DMS153 (cell line): ENCODE measurements around the gene SLC15A4.
"Not testable (repeated sequence)": the region's sequence is repeated elsewhere in the genome, so short reads cannot be mapped to it uniquely, and the experiment has no call there.

Experiments used
- DNase-seq: peaks from one replicate; lab custom pipeline; 2025; lab: John Stamatoyannopoulos, UW

The SLC15A4 gene

GRCh38 chr12:128823916-128824839 lies at the start of gene SLC15A4:
TSS of gene SLC15A4 (minus strand) at chr12:128823958. CDS start at chr12:128823943, 15 bp downstream.
- peak; percentile 89 for DNase-seq

DNA sequence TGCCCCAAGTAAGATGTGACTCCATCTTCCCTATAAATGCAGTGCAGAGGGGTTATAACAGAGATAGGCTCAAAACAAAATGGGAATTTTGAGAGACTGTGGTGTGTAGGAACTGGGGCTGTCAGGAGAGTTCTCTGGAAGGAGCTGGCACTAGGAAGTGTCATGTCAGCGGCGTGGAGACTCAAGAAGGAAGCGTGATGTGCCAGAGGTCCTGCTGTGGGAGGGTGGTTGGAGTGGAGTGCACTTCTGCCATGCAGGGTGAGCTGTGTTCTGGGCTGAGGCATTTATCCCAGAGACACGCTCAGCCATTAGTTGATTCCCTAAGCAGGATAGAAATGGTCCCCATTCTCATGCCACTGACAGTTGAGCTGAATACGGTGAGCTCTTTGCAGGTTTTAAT lies 48.5 kb upstream of the SLC15A4 start:
- DNase-seq: no peak

DNA sequence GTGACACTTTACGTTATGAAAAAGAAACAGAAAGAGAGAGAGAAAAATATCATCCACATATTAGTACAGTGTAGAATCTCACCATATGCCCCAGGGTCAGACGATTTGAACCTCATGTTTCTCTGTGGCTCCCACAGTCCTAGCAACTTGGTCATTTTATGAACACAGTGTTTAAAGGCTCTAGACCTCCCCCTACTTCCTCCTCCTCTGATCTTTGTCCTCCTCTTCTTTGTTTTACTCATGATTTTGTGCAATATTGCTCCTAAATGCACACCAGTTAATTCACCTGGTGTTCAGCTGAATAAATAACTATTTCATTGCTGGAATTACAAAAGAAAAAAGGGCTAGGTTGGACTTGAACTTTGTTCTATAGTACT lies 47.7 kb upstream of the SLC15A4 start:
- no peak for DNase-seq

GRCh38 chr12:128867466-128867865 lies 43.7 kb upstream of the SLC15A4 start:
- no peak for DNase-seq

DNA sequence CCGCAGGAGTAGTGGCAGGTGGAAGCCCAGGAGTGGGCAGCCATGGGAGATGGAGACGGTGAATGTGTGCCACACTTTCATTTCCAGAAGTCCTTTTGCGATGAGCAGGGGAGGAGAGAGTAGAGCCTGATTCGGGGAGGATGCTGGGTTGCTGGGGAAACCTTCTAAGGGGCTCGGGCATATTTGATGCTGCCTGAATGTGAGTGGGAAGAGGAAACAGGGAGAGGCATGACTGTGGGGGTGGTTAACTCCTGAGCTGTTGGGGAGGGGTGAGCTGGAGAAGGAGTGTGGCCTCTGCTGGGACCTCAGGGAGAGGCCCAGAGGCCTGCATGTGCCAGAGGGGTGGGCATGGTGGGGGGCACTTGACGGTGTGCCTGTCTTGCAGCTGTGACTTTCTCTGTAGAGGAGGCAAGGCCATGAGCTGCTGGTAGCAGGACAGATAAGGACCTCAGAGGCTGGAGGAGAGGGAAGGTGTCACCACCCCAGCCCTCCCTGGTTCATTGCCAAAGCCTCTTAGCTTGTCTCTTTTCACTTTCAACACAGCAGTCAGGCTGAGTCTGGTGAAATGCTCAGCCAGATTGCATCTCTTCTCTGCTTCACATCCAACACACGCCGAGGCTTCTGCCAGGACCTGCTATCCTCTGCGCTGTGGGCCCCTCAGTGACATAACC lies 40.9 kb upstream of the SLC15A4 start:
- no peak for DNase-seq

GRCh38 chr12:128863957-128864356 lies 40.2 kb upstream of the SLC15A4 start:
- no peak for DNase-seq

GRCh38 chr12:128861226-128862016 lies 37.7 kb upstream of the SLC15A4 start:
- DNase-seq: no peak

DNA sequence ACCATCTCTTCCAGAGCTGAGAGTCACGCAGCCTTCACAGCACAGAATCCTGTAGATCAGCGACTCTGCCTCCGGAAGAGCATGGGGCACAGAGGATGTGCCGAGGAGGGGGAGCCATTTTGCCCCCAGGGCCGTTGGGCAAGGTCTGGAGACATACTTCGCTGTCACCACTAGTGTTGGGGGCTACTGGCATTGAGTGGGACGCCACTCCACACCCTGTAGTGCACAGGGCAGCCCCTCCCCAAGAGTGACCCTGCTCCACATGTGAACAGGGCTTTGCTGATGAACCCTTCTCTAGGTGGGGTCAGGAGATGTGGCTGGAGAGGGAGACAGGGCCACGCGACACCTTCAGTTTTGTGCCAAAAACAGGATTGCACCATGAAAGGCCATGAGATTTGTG lies 35.6 kb upstream of the SLC15A4 start:
- no peak for DNase-seq

- no peak for DNase-seq
Observed at GRCh38 chr12:128857133-128857763, 33.5 kb upstream of the SLC15A4 start.

GRCh38 chr12:128856791-128857078 lies 33.0 kb upstream of the SLC15A4 start:
- no peak for DNase-seq

DNA sequence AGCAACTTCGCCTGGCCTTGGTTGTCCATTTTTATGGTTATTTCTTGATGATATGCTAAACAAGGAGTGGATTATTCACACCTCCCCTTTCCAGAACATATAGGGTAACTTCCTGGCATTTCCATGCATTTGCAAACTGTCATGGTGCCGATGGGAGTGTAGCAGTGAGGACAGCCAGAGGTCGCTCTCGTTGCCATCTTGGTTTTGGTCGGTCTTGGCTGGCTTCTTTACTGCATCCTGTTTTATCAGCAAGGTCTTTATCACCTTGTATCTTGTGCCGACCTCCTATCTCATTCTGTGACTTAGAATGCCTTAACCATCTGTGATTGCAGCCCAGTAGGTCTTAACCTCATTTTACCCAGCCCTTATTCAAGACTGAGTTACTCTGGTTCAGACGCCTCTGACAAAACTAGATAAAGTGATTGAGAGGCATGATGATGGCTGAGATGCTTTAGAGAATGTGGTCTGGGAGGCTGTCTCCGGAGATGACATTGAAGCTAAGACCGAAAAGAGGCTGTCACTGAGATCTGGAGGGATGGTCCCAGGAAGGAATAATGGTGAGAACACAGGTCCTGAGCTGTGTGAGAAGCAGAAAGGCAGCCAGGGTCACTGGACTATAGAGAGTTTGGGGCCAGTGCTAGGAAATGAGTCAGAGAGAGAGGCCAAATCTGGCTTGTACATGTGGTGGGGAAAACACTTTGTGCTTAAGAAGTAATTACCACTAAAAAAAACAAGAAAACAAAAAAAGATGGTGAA lies 32.5 kb upstream of the SLC15A4 start:
- DNase-seq: no peak

GRCh38 chr12:128853600-128854197 lies 29.9 kb upstream of the SLC15A4 start:
- no peak for DNase-seq

DNA sequence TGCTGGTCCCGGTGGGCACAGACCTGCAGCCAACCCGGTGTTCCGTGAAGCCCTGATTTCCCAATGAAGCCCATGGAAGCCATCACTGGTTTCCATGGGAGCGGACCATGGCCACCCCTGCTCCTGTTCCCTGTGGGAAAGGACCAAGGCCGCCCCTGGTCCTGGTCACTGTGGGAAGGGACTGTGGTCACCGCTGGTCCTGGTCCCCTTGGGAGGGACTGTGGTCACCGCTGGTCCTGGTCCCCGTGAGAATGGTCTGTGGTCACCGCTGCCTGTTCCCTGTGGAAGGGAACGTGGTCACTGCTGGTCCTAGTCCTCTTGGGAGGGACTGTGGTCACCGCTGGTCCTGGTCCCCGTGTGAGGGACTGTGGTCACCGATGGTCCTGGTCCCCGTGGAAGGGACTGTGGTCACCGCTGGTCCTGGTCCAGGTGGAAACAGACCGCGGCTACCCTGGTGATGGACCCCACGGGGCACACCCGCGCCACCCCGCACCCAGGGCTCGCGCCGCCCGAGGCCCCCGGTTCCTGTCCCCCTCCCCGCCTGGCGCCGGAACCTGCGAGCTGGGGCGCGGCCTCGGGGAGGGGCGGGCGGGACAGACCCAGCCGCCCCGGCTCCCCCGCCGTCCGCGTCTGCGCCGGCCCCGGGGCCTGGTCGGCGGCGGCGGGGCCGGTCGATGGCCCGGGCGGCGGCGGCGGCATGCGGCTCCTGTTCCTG lies 29.3 kb upstream of the SLC15A4 start, which contains the start of gene GLT1D1:
Gene GLT1D1 (plus strand): TSS at position 594 of the 715 bp plus-strand sequence. CDS start 104 bp downstream, at position 698.
- DNase-seq: no peak

DNA sequence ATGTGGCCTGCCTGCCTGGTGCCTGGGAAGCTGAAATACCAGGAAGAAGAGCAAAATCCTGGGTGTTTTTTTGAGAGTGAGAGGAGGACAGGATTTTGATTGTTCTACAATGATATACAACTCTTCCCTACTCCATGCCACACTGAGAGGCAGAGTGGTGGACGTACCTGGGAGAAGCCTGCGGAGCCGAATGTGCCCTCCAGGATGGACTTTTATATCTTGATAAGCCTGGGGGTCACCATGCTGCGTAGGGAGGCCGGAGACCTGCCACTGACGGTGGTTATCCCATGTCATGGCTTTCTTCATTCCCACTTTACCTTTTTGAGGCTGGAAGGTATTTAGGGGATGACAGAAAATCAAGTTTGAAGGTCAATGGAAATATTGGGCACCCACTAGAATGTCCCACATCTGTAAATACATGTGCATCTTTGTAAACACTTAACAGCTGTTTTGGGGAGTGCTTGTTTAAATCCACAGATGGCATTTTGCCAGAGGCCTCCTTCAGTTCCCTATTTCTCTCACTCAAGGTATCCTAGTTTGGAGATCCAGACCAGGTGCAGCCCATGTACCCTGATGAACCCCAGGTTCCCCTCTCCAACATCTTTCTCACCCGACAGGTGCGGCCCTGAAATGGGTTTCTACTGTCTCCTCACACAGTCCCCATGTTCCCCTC lies 28.4 kb upstream of the SLC15A4 start:
- no peak for DNase-seq

DNA sequence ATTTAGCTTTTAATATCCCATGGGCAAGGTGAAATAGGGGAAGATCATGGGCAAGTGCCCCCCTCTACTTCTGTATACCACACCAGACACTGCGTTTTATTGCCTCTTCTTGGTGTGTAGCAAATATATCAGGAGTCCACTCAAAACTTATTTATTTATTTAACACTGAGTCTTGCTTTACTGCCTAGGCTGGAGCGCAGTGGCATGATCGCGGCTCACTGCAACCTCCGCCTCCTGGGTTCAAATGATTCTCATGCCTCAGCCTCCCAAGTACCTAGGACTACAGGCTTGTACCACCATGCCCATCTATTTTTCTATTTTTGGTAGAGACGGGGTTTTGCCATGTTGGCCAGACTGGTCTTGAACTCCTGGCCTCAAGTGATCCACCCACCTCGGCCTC lies 27.7 kb upstream of the SLC15A4 start:
- not testable (repeated sequence) for DNase-seq

DNA sequence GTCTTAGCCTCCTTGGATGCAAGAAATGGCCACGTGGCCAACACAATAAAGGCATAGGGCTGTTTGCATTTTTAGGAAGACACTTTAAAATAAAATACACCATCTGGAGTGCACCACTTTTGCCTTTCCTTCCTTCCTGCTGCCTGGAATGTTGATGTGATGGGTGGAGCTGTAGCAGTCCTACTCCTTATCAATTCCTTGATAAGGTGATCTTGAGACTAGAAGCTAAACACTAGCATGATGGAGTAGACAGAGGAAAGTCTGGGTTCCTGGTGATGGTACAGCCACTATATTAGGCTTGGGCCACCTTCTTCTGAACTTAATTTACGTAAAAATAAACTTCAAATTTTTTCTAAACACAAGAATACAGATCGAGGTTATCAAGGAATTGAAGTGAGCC lies 26.6 kb upstream of the SLC15A4 start:
- DNase-seq: no peak

- DNase-seq: not testable (repeated sequence)
Observed at GRCh38 chr12:128849806-128850205, 26.0 kb upstream of the SLC15A4 start.

GRCh38 chr12:128848371-128848770 lies 24.6 kb upstream of the SLC15A4 start:
- no peak for DNase-seq

DNA sequence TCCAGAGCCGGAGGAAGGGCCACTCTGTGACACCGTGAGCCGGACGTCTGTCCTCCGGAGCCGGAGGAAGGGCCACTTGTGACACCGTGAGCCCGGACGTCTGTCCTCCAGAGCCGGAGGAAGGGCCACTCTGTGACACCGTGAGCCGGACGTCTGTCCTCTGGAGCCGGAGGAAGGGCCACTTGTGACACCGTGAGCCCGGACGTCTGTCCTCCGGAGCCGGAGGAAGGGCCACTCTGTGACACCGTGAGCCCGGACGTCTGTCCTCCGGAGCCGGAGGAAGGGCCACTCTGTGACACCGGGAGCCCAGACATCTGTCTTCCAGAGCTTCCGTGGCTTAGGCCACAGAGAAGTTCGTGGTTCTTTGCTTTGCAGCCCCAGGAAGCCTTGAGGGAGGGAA lies 22.9 kb upstream of the SLC15A4 start:
- not testable (repeated sequence) for DNase-seq
